Endothelial cell of umbilical vein (primary cell): ENCODE measurements around the gene SSMEM1. TPM values are rescaled to one million over a fixed set of nuclear protein-coding genes. Genes with fewer than 3 reads are reported as not detected.

Experiments
- BruUV-seq: library from RNA; stranded (reverse); fragments of 400-500 nt; replicated peaks from 2 replicates; lab custom pipeline; 2021; lab: Mats Ljungman, UMichigan
- CTCF ChIA-PET: fragments of 300-600, 350-600 bp; sonication (Branson Sonifier 250); formaldehyde crosslinking; loops from one replicate; lab custom pipeline; 2021; ENCODE audit warnings: antibody characterized with exemption, inconsistent platforms; lab: Charles Lee
- POLR2A ChIA-PET: fragments of 300-600, 350-600 bp; sonication (Branson Sonifier 250); formaldehyde crosslinking; loops from one replicate; lab custom pipeline; 2021; ENCODE audit warnings: antibody characterized with exemption, inconsistent platforms; lab: Charles Lee
- DNase-seq: peaks from one replicate; pipeline ENCODE4 v3.0.0-alpha.2; 2011; ENCODE audit warnings: low read depth, low spot score
- FAIRE-seq: peaks from 2 replicates; lab custom pipeline; 2011; peaks lifted over from hg19 to GRCh38; lab: Jason Lieb, UNC
- H2AFZ ChIP-seq: 2 replicates; pipeline ENCODE4 v1.6.0; 2012; ENCODE audit warnings: low read depth, low read length, control low read depth, inconsistent platforms
- H3K27ac ChIP-seq: 2 replicates; pipeline ENCODE4 v1.5.1; 2011; ENCODE audit warnings: low read depth, mild to moderate bottlenecking, control low read depth, low read length, moderate library complexity; ENCODE audit not compliant: insufficient read depth
- H3K27me3 ChIP-seq, 2 experiments: 2 replicates each; pipeline versions ENCODE4 v1.6.0 to v1.6.1; 2011; ENCODE audit warnings: low read length in 2 of 2, mixed read lengths in 1 of 2; ENCODE audit not compliant: control insufficient read depth in 2 of 2, insufficient read depth in 2 of 2
- H3K36me3 ChIP-seq, 2 experiments: 2 replicates in 1 of 2; 3 replicates in 1 of 2; pipeline ENCODE4 v1.5.1; 2011; ENCODE audit warnings: low read length in 2 of 2, mild to moderate bottlenecking in 1 of 2, moderate library complexity in 1 of 2; ENCODE audit not compliant: control insufficient read depth in 2 of 2, insufficient read depth in 2 of 2; ENCODE audit errors: extremely low read depth in 1 of 2
- H3K4me1 ChIP-seq: 3 replicates; pipeline ENCODE4 v1.5.1; 2011; ENCODE audit warnings: mild to moderate bottlenecking, low read length; ENCODE audit not compliant: control insufficient read depth, insufficient read depth; ENCODE audit errors: extremely low read depth
- H3K4me2 ChIP-seq: 2 replicates; pipeline ENCODE4 v1.6.1; 2011; ENCODE audit warnings: low read length, control low read depth, mixed read lengths; ENCODE audit not compliant: insufficient read depth
- H3K4me3 ChIP-seq, 3 experiments: fragments of 200-600 bp in 1 of 3; sonication (generic), shearing (Covaris generic) in 1 of 3; replicated peaks in 1 of 3; 2 replicates each; pipeline ENCODE4 v1.5.1; 2011 to 2016; ENCODE audit warnings: control low read depth in 3 of 3, low read length in 3 of 3, mild to moderate bottlenecking in 2 of 3, inconsistent platforms in 1 of 3, low read depth in 1 of 3, moderate library complexity in 1 of 3; ENCODE audit not compliant: insufficient read depth in 1 of 3
- H3K79me2 ChIP-seq: 2 replicates; pipeline ENCODE4 v1.6.0; 2012; ENCODE audit warnings: low read length, inconsistent platforms; ENCODE audit not compliant: control insufficient read depth, insufficient read depth
- H3K9ac ChIP-seq: replicated peaks from 2 replicates; pipeline ENCODE3; 2011; ENCODE audit warnings: low read length, control low read depth; ENCODE audit not compliant: insufficient read depth; ENCODE audit errors: extremely low read depth
- H3K9me1 ChIP-seq: replicated peaks from 3 replicates; pipeline ENCODE4 v1.6.0; 2011; ENCODE audit warnings: mild to moderate bottlenecking, low read length; ENCODE audit not compliant: control insufficient read depth, insufficient read depth; ENCODE audit errors: extremely low read depth
- H3K9me3 ChIP-seq: replicated peaks from 2 replicates; pipeline ENCODE4 v1.5.1; 2012; ENCODE audit warnings: low read length, inconsistent platforms; ENCODE audit not compliant: control insufficient read depth, insufficient read depth
- H4K20me1 ChIP-seq: replicated peaks from 2 replicates; pipeline ENCODE3; 2011; ENCODE audit warnings: mild to moderate bottlenecking, low read length; ENCODE audit not compliant: control insufficient read depth, insufficient read depth; ENCODE audit errors: extremely low read depth
- EZH2 ChIP-seq: IDR thresholded peaks from 2 replicates; pipeline ENCODE4 v1.6.1; 2012; ENCODE audit warnings: borderline replicate concordance, low read depth, mild to moderate bottlenecking, moderate library complexity, low read length, inconsistent platforms; ENCODE audit not compliant: severe bottlenecking
- FOS ChIP-seq: IDR thresholded peaks from 2 replicates; pipeline ENCODE4 v1.6.1; 2011; ENCODE audit warnings: mild to moderate bottlenecking, low read length, moderate library complexity, borderline replicate concordance; ENCODE audit not compliant: insufficient read depth
- GATA2 ChIP-seq: IDR thresholded peaks from 2 replicates; pipeline ENCODE4 v1.7.0; 2011; ENCODE audit warnings: low read depth, mild to moderate bottlenecking, moderate library complexity, mixed read lengths, low read length; ENCODE audit not compliant: insufficient read length, insufficient read depth
- JUN ChIP-seq: IDR thresholded peaks from 2 replicates; pipeline ENCODE4 v1.6.1; 2011; ENCODE audit warnings: borderline replicate concordance, low read depth; ENCODE audit not compliant: insufficient read length, insufficient read depth
- MYC ChIP-seq: IDR thresholded peaks from one replicate; pipeline ENCODE4 v1.6.1; 2011; ENCODE audit warnings: mild to moderate bottlenecking, low read depth, low read length
- POLR2A ChIP-seq: IDR thresholded peaks from 2 replicates; pipeline ENCODE4 v1.6.1; 2012; ENCODE audit warnings: low read depth, mild to moderate bottlenecking, control low read depth, low read length
- POLR2AphosphoS5 ChIP-seq: IDR thresholded peaks from 2 replicates; pipeline ENCODE4 v1.6.1; 2012; ENCODE audit warnings: low read depth, mild to moderate bottlenecking, control low read depth, low read length, moderate library complexity; ENCODE audit not compliant: insufficient read depth
- dilution Hi-C: fragments of 300-500 bp; cut with MboI; formaldehyde crosslinking; loops from one replicate; pipeline ENCODE4 v1.15.0; 2019; ENCODE audit warnings: low sequenced_read_pairs; ENCODE audit not compliant: extremely low pct_ligation_motif_present
- intact Hi-C: fragments of 100-400 bp; cut with micrococcal nuclease; formaldehyde crosslinking; loops from one replicate; pipeline ENCODE4 v1.10.0; 2022
- polyA plus RNA-seq, 4 experiments: library from polyadenylated mRNA; depleted of rRNA in 3 of 4; stranded (reverse) in 3 of 4; unstranded in 1 of 4; fragments of >200 nt; gene quantifications; 2 replicates each; pipeline versions ENCODE4 v1.2.1 to v1.2.3, GENCODE V29; 2011 to 2012; ENCODE audit warnings: missing spikeins in 1 of 4
- total RNA-seq: library from RNA; stranded (reverse); gene quantifications from 2 replicates; pipeline ENCODE4 v1.2.3, GENCODE V29; 2021
- TF ChIP-seq, protein P1 (sequence below): IDR thresholded peaks from 2 replicates; pipeline ENCODE4 v1.6.1; 2011; ENCODE audit not compliant: insufficient read depth, insufficient read length
- TF ChIP-seq, protein P2 (sequence below), 2 donors: IDR thresholded peaks; 1 replicate in 1 of 2; 2 replicates in 1 of 2; pipeline ENCODE4 v1.5.1; 2011; ENCODE audit warnings: low read length in 2 of 2, mild to moderate bottlenecking in 2 of 2, moderate library complexity in 2 of 2, control low read depth in 1 of 2, inconsistent platforms in 1 of 2, low read depth in 1 of 2; ENCODE audit not compliant: insufficient read depth in 1 of 2; ENCODE audit errors: extremely low read depth in 1 of 2

SSMEM1 gene
- total and polyA plus RNA-seq, 2 donors (not counting 3 experiments of a cell fraction or from before 2014, with no cell fraction given) = not detected

DNA sequence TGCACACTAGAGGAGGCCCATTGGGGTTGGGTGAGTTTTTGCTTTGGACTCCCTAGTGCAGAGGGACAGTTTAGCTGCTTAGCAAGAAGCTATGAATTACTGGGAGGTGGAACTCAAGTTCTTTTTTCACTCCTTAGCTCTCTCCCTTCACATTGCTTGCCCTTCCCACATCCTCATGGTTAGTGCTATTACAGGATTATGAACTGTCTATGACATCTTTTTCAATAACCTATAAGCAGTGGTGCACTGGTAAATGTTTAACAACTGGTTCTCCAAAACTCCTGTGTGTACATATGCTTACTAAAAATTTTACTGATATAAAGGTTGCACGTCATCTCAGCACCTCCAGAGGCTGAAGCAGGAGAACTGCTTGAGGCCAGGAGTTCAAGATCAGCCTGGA lies 6.2 kb downstream of the SSMEM1 start:
- H3K9me3 ChIP-seq = no peaks in the 10 kb centered on the region
- no peaks in the 10 kb centered on the region for H3K9me1 ChIP-seq
- no peak overlapping the region for H3K27ac ChIP-seq
- TF ChIP-seq MYC = no peak
- no peak for TF ChIP-seq FOS
- no peak for TF ChIP-seq POLR2AphosphoS5
- no peak for TF ChIP-seq JUN
- TF ChIP-seq, protein P1, sequence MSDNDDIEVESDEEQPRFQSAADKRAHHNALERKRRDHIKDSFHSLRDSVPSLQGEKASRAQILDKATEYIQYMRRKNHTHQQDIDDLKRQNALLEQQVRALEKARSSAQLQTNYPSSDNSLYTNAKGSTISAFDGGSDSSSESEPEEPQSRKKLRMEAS = no peak
- TF ChIP-seq POLR2A = no peak
- TF ChIP-seq, protein P2, sequence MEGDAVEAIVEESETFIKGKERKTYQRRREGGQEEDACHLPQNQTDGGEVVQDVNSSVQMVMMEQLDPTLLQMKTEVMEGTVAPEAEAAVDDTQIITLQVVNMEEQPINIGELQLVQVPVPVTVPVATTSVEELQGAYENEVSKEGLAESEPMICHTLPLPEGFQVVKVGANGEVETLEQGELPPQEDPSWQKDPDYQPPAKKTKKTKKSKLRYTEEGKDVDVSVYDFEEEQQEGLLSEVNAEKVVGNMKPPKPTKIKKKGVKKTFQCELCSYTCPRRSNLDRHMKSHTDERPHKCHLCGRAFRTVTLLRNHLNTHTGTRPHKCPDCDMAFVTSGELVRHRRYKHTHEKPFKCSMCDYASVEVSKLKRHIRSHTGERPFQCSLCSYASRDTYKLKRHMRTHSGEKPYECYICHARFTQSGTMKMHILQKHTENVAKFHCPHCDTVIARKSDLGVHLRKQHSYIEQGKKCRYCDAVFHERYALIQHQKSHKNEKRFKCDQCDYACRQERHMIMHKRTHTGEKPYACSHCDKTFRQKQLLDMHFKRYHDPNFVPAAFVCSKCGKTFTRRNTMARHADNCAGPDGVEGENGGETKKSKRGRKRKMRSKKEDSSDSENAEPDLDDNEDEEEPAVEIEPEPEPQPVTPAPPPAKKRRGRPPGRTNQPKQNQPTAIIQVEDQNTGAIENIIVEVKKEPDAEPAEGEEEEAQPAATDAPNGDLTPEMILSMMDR (IDR thresholded peaks at IDR 0.05; ENCODE audit: extremely low read depth in 1 of 2, insufficient read depth in 1 of 2, low read depth in 1 of 2, low read length in 2 of 2) = no peak
- TF ChIP-seq GATA2 = no peak
- TF ChIP-seq EZH2 = no peak
- H3K9ac ChIP-seq = no peak overlapping the region
- H3K4me2 ChIP-seq = no peak overlapping the region
- no peak overlapping the region for H2AFZ ChIP-seq
- CTCF ChIA-PET = no interaction called here
- dilution Hi-C loops (no loop called here), intact Hi-C loops (no loop called here)
- H3K36me3 ChIP-seq = no peaks in the 10 kb centered on the region
- FAIRE-seq = no peak
- H3K4me3 ChIP-seq = no peak overlapping the region
- POLR2A ChIA-PET = no interaction called here
- BruUV-seq = no TSS peak
- H3K27me3 ChIP-seq = peaks cover 0 to 5% of the 10 kb centered on the region in 2 experiments
- no peak for DNase-seq
- no peaks in the 10 kb centered on the region for H3K79me2 ChIP-seq
- H3K4me1 ChIP-seq = no peaks in the 10 kb centered on the region
- no peaks in the 10 kb centered on the region for H4K20me1 ChIP-seq
